Gastroesophageal sphincter (tissue), 4 donors: ENCODE data around the gene CD34. TPM values are rescaled to one million over a fixed set of nuclear protein-coding genes. Genes with fewer than 3 reads are reported as not detected.
A peak's percentile ranks its signal among the peaks of the same experiment; 100 is the strongest.

Source experiments
- ATAC-seq: fragments of 150-250 bp; one replicate; pipeline ENCODE4 v1.9.1; 2016; ENCODE audit warnings: mild to moderate bottlenecking, moderate library complexity
- H3K27ac ChIP-seq, 4 donors: fragments of 200-600 bp; sonication (generic) in 3 of 4; 1 replicate in 3 of 4; 2 replicates in 1 of 4; pipeline ENCODE4 v1.5.1; 2016 to 2019
- H3K27me3 ChIP-seq: fragments of 200-600 bp; sonication (generic); one replicate; pipeline ENCODE4 v1.5.1; 2019
- H3K36me3 ChIP-seq, 2 donors: fragments of 200-600 bp; sonication (generic); one replicate each; pipeline ENCODE4 v1.5.1; 2019; ENCODE audit warnings: control low read depth in 1 of 2
- H3K4me1 ChIP-seq, 3 donors: fragments of 200-600 bp; sonication (generic); 1 replicate in 2 of 3; 2 replicates in 1 of 3; pipeline ENCODE4 v1.5.1; 2016 to 2019; ENCODE audit warnings: control low read depth in 2 of 3
- H3K4me3 ChIP-seq, 2 donors: fragments of 200-600 bp; sonication (generic); one replicate each; pipeline ENCODE4 v1.5.1; 2019; ENCODE audit warnings: mild to moderate bottlenecking in 1 of 2, moderate library complexity in 1 of 2
- H3K9me3 ChIP-seq, 3 donors: fragments of 200-600 bp; sonication (generic); one replicate each; pipeline ENCODE4 v1.5.1; 2017 to 2019; ENCODE audit warnings: control low read depth in 2 of 3
- EP300 ChIP-seq: sonication (generic); formaldehyde crosslinking; IDR thresholded peaks from one replicate; pipeline ENCODE4 v1.6.1; 2017; ENCODE audit warnings: antibody characterized with exemption, mild to moderate bottlenecking
- POLR2A ChIP-seq, 2 donors: fragments of 450-650 bp; IDR thresholded peaks; one replicate each; pipeline ENCODE4 v1.6.1; 2017; ENCODE audit warnings: antibody characterized with exemption in 2 of 2, mild to moderate bottlenecking in 2 of 2, moderate library complexity in 1 of 2
- POLR2AphosphoS5 ChIP-seq: sonication (generic); formaldehyde crosslinking; IDR thresholded peaks from one replicate; pipeline ENCODE4 v1.6.1; 2017; ENCODE audit warnings: antibody characterized with exemption
- WGBS, 2 donors: methylation state at CpG; one replicate each; pipeline ENCODE4 v1.1.5; 2018; ENCODE audit warnings: low coverage in 1 of 2; 5-methylcytosine and 5-hydroxymethylcytosine counted together
- total RNA-seq, 4 donors: library from RNA; depleted of rRNA; stranded (reverse); fragments of >200 nt; gene quantifications; one replicate each; pipeline ENCODE4 v1.1.0, GENCODE V29; 2016
- TF ChIP-seq, protein P1 (sequence below), 4 experiments: fragments of 200-600 bp in 2 of 4; fragments of 450-650 bp in 2 of 4; sonication (generic) in 1 of 4; IDR thresholded peaks; one replicate each; pipeline ENCODE4 v1.5.1; 2017 to 2019; ENCODE audit warnings: antibody characterized with exemption in 4 of 4, mild to moderate bottlenecking in 2 of 4, moderate library complexity in 2 of 4

Gene CD34
- total RNA-seq, 4 donors from 2014 or later: 38.9 to 114 (median 62.1) TPM

- Histone ChIP-seq H3K27ac (peak overlapping the region in 3 of 4 donors; percentile 21 to 75 (median 38)), H3K9me3 (no peaks in the 10 kb centered on the region), H3K36me3 (peaks cover 0 to 9% of the 10 kb centered on the region in 2 donors), H3K27me3 (no peaks in the 10 kb centered on the region), H3K4me1 (peaks cover 5 to 73% (median 33%) of the 10 kb centered on the region in 3 donors), H3K4me3 (no peak overlapping the region)
- TF ChIP-seq, protein P1, sequence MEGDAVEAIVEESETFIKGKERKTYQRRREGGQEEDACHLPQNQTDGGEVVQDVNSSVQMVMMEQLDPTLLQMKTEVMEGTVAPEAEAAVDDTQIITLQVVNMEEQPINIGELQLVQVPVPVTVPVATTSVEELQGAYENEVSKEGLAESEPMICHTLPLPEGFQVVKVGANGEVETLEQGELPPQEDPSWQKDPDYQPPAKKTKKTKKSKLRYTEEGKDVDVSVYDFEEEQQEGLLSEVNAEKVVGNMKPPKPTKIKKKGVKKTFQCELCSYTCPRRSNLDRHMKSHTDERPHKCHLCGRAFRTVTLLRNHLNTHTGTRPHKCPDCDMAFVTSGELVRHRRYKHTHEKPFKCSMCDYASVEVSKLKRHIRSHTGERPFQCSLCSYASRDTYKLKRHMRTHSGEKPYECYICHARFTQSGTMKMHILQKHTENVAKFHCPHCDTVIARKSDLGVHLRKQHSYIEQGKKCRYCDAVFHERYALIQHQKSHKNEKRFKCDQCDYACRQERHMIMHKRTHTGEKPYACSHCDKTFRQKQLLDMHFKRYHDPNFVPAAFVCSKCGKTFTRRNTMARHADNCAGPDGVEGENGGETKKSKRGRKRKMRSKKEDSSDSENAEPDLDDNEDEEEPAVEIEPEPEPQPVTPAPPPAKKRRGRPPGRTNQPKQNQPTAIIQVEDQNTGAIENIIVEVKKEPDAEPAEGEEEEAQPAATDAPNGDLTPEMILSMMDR (IDR thresholded peaks at IDR 0.05): no peak
- TF ChIP-seq EP300 (no peak), POLR2AphosphoS5 (no peak), POLR2A (IDR thresholded peaks at IDR 0.05) (no peak)
- 48 to 56% methylated on average over 3 to 4 of the region's 5 CpGs for WGBS, 2 donors
- ATAC-seq: no peak
Observed at GRCh38 chr1:207892764-207893163, 18.2 kb downstream of the CD34 start.

DNA sequence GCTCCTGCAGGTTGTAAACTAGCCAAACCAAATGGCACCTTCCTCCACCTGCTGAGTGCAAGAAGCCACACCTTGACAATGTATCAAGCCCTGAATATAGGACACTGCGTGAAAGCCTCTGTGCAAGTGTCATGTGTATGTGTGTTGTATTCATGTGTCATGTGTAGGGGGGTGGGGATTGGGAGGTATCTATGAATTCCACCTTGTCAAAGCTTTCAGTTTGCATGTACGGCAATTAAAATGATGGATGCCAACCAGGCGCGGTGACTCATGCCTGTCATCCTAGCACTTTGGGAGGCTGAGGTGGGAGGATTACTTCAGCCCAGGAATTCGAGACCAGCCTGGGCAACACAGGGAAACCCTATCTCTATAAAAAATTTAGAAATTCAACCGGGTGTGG, 19.8 kb downstream of the CD34 start:
- TF ChIP-seq POLR2AphosphoS5 (no peak), POLR2A (IDR thresholded peaks at IDR 0.05) (no peak), EP300 (no peak)
- TF ChIP-seq, protein P1 (IDR thresholded peaks at IDR 0.05): no peak
- Histone ChIP-seq H3K27me3 (no peaks in the 10 kb centered on the region), H3K4me1 (peaks cover 5 to 84% (median 29%) of the 10 kb centered on the region in 3 donors), H3K9me3 (no peaks in the 10 kb centered on the region), H3K36me3 (peaks cover 0 to 9% of the 10 kb centered on the region in 2 donors), H3K27ac (peak overlapping the region; percentile 47 to 78 (median 76)), H3K4me3 (no peak overlapping the region)
- WGBS, 2 donors: 77 to 80% methylated on average over 1 to 6 of the region's 6 CpGs
- no peak for ATAC-seq

DNA sequence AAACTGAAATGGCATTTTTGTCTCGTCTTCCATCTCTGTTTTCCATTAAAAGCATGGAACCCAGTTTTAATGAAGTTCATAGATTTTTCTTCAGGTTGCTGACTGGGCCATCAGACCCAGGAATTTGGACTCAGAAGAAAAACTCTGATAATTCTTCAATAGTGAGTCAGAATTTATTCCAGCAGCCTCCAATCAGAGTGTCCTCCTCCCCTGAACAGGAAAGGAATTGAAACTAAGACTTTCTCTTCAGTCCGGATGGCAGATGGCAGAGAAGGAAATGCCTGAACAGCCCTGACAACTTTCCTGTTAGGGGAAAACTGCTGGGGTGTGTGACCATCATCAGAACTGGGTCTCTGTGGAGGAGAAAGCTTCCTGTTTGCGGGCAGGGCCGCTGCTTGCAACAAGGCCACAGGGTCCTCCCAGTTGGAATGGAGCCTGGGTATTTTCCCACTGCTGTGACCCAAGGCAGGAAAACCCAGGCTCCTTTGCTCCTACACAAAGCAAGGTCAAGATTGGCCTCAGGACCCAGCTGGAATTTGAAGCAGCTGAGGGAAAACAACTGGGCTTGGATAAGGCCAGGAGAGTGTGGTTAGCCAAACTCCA, 20.7 kb downstream of the CD34 start:
- H3K27me3 ChIP-seq: no peaks in the 10 kb centered on the region
- peak; percentile 66 for TF ChIP-seq POLR2AphosphoS5
- no peak for TF ChIP-seq POLR2A (IDR thresholded peaks at IDR 0.05)
- TF ChIP-seq, protein P1 (IDR thresholded peaks at IDR 0.05): no peak
- H3K27ac ChIP-seq: peak overlapping the region; percentile 47 to 78 (median 76)
- H3K4me1 ChIP-seq: peaks cover 5 to 90% (median 38%) of the 10 kb centered on the region in 3 donors
- H3K36me3 ChIP-seq: peaks cover 0 to 7% of the 10 kb centered on the region in 2 donors
- no peaks in the 10 kb centered on the region for H3K9me3 ChIP-seq
- peak; percentile 82 for ATAC-seq
- WGBS, 2 donors: 15 to 40% methylated on average over 1 to 3 of the region's 4 CpGs
- H3K4me3 ChIP-seq: no peak overlapping the region

GRCh38 chr1:207888652-207889051, 22.3 kb downstream of the CD34 start:
- Histone ChIP-seq H3K4me3 (no peak overlapping the region), H3K36me3 (no peaks in the 10 kb centered on the region), H3K9me3 (no peaks in the 10 kb centered on the region), H3K27ac (peak overlapping the region; percentile 44 to 83 (median 76)), H3K27me3 (no peaks in the 10 kb centered on the region), H3K4me1 (peaks cover 5 to 100% (median 43%) of the 10 kb centered on the region in 3 donors)
- ATAC-seq: peak; percentile 57
- 41 to 50% methylated on average over 2 to 4 of the region's 5 CpGs for WGBS, 2 donors
- TF ChIP-seq POLR2A (IDR thresholded peaks at IDR 0.05) (no peak), POLR2AphosphoS5 (peak; percentile 31)

DNA sequence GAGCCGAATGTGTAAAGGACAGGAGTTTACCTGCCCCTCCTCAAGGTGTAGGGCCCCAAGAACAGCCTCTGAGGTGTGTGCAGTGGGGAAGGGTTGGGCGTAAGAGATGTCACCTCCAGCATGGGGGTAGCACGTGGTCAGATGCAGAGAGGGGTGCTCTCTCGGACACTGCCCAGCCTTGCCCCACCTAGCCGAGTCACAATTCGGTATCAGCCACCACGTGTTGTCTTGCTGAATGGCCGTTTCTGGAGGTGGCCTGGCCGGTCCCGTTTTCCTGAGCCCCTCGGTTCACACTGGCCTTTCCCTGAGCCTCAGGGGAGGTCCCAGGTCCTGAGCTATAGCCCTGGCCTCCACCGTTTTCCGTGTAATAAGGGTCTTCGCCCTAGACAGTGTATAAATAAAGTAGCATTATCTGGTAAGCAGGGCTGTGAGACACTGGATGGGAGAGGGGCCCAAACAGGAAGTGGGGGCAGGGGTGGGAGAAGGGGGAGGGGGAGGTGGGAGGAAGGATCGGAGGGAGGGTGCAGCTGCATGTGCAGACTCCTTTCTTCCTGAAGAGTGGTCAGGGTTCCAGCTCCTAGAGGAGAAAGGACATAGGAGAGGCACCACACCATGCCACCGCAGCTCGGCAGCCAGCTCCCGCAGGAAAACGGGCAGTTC, 23.3 kb downstream of the CD34 start:
- no peak for TF ChIP-seq POLR2A (IDR thresholded peaks at IDR 0.05)
- ATAC-seq: no peak
- H3K36me3 ChIP-seq: no peaks in the 10 kb centered on the region

More for the DNA sequence above, 23.3 kb downstream of the CD34 start:
- Histone ChIP-seq H3K27ac (peak overlapping the region in 3 of 4 donors; percentile 75 to 83 (median 78)), H3K4me3 (no peak overlapping the region), H3K27me3 (no peaks in the 10 kb centered on the region), H3K9me3 (no peaks in the 10 kb centered on the region), H3K4me1 (peaks cover 5 to 96% (median 44%) of the 10 kb centered on the region in 3 donors)
- 87% methylated on average over 6 of the region's 19 CpGs; no CpG with 5 or more reads in 1 of the 2 donors for WGBS, 2 donors
